DOHH2 (cell line): ENCODE data around the gene FAM131A.
A peak's percentile ranks its signal among the peaks of the same experiment; 100 is the strongest.

Source experiments
- H3F3A ChIP-seq: fragments of 200-600 bp; sonication (generic), shearing (Covaris generic); 2 replicates; pipeline ENCODE4 v1.6.0; 2016; ENCODE audit warnings: antibody characterized with exemption, mild to moderate bottlenecking; ENCODE audit not compliant: control insufficient read depth, insufficient read depth
- H3K27ac ChIP-seq: fragments of 200-600 bp; sonication (generic); 2 replicates; pipeline ENCODE4 v1.5.1; 2014; ENCODE audit warnings: low read depth, mild to moderate bottlenecking, low read length, moderate library complexity
- H3K27me3 ChIP-seq: fragments of 200-600 bp; sonication (generic); 2 replicates; pipeline ENCODE4 v1.6.1; 2014; ENCODE audit warnings: mild to moderate bottlenecking, low read length, mixed read lengths; ENCODE audit not compliant: control insufficient read depth
- H3K36me3 ChIP-seq: fragments of 200-600 bp; sonication (generic); 2 replicates; pipeline ENCODE4 v1.6.1; 2014; ENCODE audit warnings: mild to moderate bottlenecking, low read length, moderate library complexity, mixed read lengths; ENCODE audit not compliant: control insufficient read depth
- H3K4me1 ChIP-seq: fragments of 200-600 bp; sonication (generic); 2 replicates; pipeline ENCODE4 v1.6.1; 2014; ENCODE audit warnings: mild to moderate bottlenecking, low read length, mixed read lengths; ENCODE audit not compliant: control insufficient read depth
- H3K4me2 ChIP-seq: fragments of 200-600 bp; sonication (generic); 2 replicates; pipeline ENCODE4 v1.6.0; 2014; ENCODE audit warnings: mild to moderate bottlenecking, low read length, moderate library complexity
- H3K4me3 ChIP-seq: fragments of 200-600 bp; sonication (generic); 2 replicates; pipeline ENCODE4 v1.5.1; 2014; ENCODE audit warnings: mild to moderate bottlenecking, low read length, mixed read lengths
- H3K79me2 ChIP-seq: fragments of 200-600 bp; sonication (generic); 2 replicates; pipeline ENCODE4 v1.6.1; 2014; ENCODE audit warnings: mild to moderate bottlenecking, low read length, mixed read lengths; ENCODE audit not compliant: control insufficient read depth
- H3K9me2 ChIP-seq: fragments of 200-600 bp; sonication (generic); replicated peaks from 2 replicates; pipeline ENCODE4 v1.6.1; 2014; ENCODE audit warnings: mild to moderate bottlenecking, low read length, mixed read lengths; ENCODE audit not compliant: control insufficient read depth
- H3K9me3 ChIP-seq: fragments of 200-600 bp; sonication (generic); 2 replicates; pipeline ENCODE4 v1.6.1; 2014; ENCODE audit warnings: antibody characterized with exemption, low read length, mixed read lengths; ENCODE audit not compliant: control insufficient read depth, insufficient read depth
- H4K20me1 ChIP-seq: fragments of 200-600 bp; sonication (generic); 2 replicates; pipeline ENCODE4 v1.6.0; 2014; ENCODE audit warnings: low read depth, mild to moderate bottlenecking, antibody characterized with exemption, low read length, moderate library complexity; ENCODE audit not compliant: control insufficient read depth, insufficient read depth
- CTCF ChIP-seq: fragments of 200-600 bp; sonication (generic); IDR thresholded peaks from one replicate; pipeline ENCODE4 v1.5.1; 2014; ENCODE audit warnings: antibody characterized with exemption, mild to moderate bottlenecking, low read depth, low read length; ENCODE audit not compliant: poor library complexity, severe bottlenecking
- EZH2phosphoT487 ChIP-seq: fragments of 200-600 bp; sonication (generic); IDR thresholded peaks from 2 replicates; pipeline ENCODE4 v1.6.1; 2017; ENCODE audit warnings: borderline replicate concordance, mild to moderate bottlenecking, antibody characterized with exemption, low read length, moderate library complexity, mixed read lengths

The FAM131A gene

GRCh38 chr3:184307915-184308314, 29.5 kb upstream of the FAM131A start:
- Histone ChIP-seq H3K4me3 (no peak overlapping the region), H3K4me2 (no peak overlapping the region), H4K20me1 (no peaks in the 10 kb centered on the region), H3K79me2 (no peaks in the 10 kb centered on the region), H3F3A (peaks cover 5% of the 10 kb centered on the region), H3K27me3 (no peaks in the 10 kb centered on the region), H3K9me3 (no peaks in the 10 kb centered on the region), H3K27ac (no peak overlapping the region), H3K4me1 (no peaks in the 10 kb centered on the region), H3K9me2 (no peaks in the 10 kb centered on the region), H3K36me3 (peaks cover 64% of the 10 kb centered on the region)
- TF ChIP-seq CTCF (no peak), EZH2phosphoT487 (no peak)

GRCh38 chr3:184308744-184309143, 28.7 kb upstream of the FAM131A start:
- peaks cover 5% of the 10 kb centered on the region for H3F3A ChIP-seq
- no peaks in the 10 kb centered on the region for H3K79me2 ChIP-seq
- no peaks in the 10 kb centered on the region for H3K27me3 ChIP-seq
- TF ChIP-seq CTCF (no peak), EZH2phosphoT487 (no peak)
- H3K9me2 ChIP-seq: no peaks in the 10 kb centered on the region
- no peaks in the 10 kb centered on the region for H3K9me3 ChIP-seq
- H3K4me1 ChIP-seq: peaks cover 2% of the 10 kb centered on the region
- no peak overlapping the region for H3K27ac ChIP-seq
- no peak overlapping the region for H3K4me2 ChIP-seq
- H3K36me3 ChIP-seq: peaks cover 56% of the 10 kb centered on the region
- H3K4me3 ChIP-seq: no peak overlapping the region
- H4K20me1 ChIP-seq: no peaks in the 10 kb centered on the region

- Histone ChIP-seq H3K4me1 (peaks cover 14% of the 10 kb centered on the region), H3K9me2 (no peaks in the 10 kb centered on the region), H3K9me3 (no peaks in the 10 kb centered on the region), H3F3A (peaks cover 5% of the 10 kb centered on the region), H3K4me2 (no peak overlapping the region), H3K4me3 (no peak overlapping the region), H3K79me2 (peaks cover 21% of the 10 kb centered on the region), H3K27ac (no peak overlapping the region), H3K27me3 (no peaks in the 10 kb centered on the region), H3K36me3 (peaks cover 45% of the 10 kb centered on the region), H4K20me1 (peaks cover 12% of the 10 kb centered on the region)
- TF ChIP-seq EZH2phosphoT487: no peak
- no peak for TF ChIP-seq CTCF
Observed at GRCh38 chr3:184311633-184312032, 25.8 kb upstream of the FAM131A start.

GRCh38 chr3:184314363-184314699, 23.1 kb upstream of the FAM131A start, which contains the start of gene EIF4G1:
Gene EIF4G1, plus strand, starts transcription at chr3:184314606. Its CDS starts 1,191 bp downstream, at chr3:184315797.
- peaks cover 48% of the 10 kb centered on the region for H3K79me2 ChIP-seq
- H3K4me2 ChIP-seq: peak within 1 kb of the TSS; percentile 77
- peaks cover 5% of the 10 kb centered on the region for H3F3A ChIP-seq
- H3K9me3 ChIP-seq: no peaks in the 10 kb centered on the region
- H4K20me1 ChIP-seq: peaks cover 33% of the 10 kb centered on the region
- H3K27ac ChIP-seq: peak within 1 kb of the TSS; percentile 43
- peaks cover 30% of the 10 kb centered on the region for H3K4me1 ChIP-seq
- H3K4me3 ChIP-seq: peak within 1 kb of the TSS; percentile 79
- H3K36me3 ChIP-seq: peaks cover 49% of the 10 kb centered on the region
- no peaks in the 10 kb centered on the region for H3K9me2 ChIP-seq
- TF ChIP-seq EZH2phosphoT487 (no peak), CTCF (no peak)
- no peaks in the 10 kb centered on the region for H3K27me3 ChIP-seq
